HG03045 (cell line): ENCODE measurements around the gene ALPG.
"Not testable (repeated sequence)": the region's sequence is repeated elsewhere in the genome, so short reads cannot be mapped to it uniquely, and the experiment has no call there.

Experiments used
- ATAC-seq: cut with Tn5 transposase; IDR thresholded peaks from one replicate; pipeline ENCODE4 v1.9.1; 2021; ENCODE audit warnings: mild to moderate bottlenecking, moderate library complexity; ENCODE audit not compliant: unreplicated experiment

The ALPG gene

GRCh38 chr2:232376713-232377112, 29.9 kb upstream of the ALPG start:
- ATAC-seq, result no peak

DNA sequence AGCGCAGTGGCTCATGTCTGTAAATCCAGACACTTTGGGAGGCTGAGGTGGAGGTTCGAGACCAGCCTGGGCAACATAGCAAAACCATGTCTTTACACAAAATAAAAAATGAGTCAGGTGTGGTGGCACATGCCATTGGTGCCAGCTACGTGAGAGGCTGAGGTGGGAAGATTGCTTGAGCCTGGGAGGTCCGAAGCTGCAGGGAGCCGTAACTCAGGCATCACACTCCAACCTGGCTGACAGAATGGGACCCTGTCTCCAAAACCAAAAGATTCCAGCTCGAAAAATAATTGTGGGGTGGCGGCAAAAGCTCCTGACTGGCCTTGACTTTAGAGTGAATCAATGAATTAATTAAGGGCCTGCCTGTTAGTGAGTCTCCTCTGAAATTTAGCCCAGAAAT, 29.3 kb upstream of the ALPG start:
- no peak for ATAC-seq

DNA sequence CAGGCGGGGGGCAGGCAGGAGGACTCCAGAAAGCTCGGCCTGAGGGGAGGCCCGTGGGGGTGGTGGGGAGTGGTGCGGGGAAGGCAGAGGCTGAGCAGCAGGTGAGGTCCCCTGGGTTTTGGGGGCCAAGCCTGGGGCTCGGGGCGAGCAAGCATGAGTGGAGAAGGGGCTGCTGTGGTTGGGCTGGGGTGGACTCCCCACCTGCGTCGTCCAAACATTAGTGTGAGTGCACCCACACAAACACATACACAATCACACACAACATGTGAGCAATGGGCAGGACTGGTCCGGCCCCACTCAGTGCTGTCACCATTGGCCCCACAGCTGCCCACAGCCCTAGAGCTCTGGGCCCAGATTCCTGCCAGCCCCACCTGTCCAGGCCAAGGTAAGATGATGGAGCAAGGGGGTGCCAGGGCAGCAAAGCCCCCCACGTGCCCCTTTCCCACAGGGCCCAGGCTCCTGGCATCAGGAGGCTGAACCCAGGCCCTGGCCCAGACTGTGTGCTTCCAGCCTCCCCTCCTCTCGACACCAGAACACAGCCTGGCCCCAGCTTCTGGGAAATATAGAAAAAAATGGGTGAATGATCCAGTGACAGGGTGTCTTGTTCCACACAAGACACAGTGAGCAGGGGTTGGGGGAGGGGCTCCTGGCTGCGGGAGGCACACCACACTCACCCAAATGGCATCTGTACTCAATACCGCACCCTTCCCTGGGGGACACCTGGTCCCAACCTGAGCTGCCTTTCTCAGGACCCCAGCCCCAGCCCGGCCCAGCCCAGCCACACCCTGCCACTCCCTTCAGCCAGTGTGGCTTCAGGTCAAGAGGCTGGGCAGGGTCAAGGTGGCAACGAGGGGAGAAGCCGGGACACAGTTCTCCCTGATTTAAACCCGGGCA, 28.6 kb upstream of the ALPG start:
- no peak for ATAC-seq

GRCh38 chr2:232378735-232379151, 27.9 kb upstream of the ALPG start, which contains the start of gene ALPP:
TSS of gene ALPP (plus strand) at chr2:232378751. CDS start at chr2:232378803, 52 bp downstream.
- not testable (repeated sequence) for ATAC-seq

- ATAC-seq, result not testable (repeated sequence)
Measured at GRCh38 chr2:232379610-232380590, 26.7 kb upstream of the ALPG start.

DNA sequence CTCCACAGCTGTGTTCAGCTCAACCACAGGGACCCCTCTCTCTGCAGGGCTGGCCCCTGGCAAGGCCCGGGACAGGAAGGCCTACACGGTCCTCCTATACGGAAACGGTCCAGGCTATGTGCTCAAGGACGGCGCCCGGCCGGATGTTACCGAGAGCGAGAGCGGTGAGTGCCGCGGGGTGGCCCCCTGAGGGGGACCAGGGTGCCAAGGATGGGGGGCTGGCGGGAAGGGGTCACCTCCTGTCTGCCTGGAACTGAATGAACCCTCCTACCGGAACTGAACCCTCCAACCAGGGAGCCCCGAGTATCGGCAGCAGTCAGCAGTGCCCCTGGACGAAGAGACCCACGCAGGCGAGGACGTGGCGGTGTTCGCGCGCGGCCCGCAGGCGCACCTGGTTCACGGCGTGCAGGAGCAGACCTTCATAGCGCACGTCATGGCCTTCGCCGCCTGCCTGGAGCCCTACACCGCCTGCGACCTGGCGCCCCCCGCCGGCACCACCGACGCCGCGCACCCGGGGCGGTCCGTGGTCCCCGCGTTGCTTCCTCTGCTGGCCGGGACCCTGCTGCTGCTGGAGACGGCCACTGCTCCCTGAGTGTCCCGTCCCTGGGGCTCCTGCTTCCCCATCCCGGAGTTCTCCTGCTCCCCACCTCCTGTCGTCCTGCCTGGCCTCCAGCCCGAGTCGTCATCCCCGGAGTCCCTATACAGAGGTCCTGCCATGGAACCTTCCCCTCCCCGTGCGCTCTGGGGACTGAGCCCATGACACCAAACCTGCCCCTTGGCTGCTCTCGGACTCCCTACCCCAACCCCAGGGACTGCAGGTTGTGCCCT, 25.2 kb upstream of the ALPG start:
- ATAC-seq, result not testable (repeated sequence)

DNA sequence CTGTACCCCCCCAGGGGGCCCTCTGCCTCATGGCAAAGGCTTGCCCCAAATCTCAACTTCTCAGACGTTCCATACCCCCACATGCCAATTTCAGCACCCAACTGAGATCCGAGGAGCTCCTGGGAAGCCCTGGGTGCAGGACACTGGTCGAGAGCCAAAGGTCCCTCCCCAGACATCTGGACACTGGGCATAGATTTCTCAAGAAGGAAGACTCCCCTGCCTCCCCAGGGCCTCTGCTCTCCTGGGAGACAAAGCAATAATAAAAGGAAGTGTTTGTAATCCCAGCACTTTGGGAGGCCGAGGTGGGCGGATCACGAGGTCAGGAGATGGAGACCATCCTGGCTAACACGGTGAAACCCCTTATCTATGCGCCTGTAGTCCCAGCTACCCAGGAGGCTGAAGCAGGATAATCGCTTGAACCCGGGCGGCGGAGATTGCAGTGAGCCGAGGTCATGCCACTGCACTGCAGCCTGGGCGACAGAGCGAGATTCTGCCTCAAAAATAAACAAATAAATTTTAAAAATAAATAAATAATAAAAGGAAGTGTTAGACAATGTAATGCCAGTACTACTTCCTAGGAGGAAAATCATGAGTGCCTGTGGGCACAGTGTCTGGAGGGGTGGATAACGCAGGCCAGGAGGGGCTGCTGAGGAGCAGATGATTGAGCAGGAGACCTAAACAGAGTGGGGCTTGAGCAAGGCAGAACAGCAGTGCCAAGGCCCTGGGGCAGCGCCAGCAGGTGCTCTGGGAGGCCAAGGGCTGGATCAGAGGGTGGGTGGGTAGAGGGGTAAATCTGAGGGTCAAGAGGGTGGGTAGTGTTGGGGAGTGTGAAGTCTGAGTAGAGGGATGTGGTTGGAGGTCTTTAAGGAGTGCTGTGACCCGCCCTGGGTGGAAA, 24.1 kb upstream of the ALPG start:
- no peak for ATAC-seq

DNA sequence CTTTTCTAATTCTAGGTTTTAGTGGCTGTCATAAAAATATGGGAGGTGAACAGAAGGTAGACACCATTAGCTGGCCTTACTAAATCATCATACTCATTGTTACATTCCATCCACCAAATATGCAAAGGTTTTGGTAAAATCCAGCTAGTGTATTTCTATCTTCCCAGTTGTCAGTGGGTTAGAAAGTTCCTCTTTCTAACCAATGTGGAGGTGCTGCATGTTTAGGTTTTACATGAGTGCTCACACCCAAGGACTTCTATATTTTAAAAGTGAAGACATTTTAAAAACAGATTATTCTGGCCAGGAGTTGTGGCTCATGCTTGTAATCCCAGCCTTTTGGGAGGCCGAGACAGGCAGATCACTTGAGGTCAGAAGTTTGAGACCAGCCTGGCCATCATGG, 22.2 kb upstream of the ALPG start:
- no peak for ATAC-seq

GRCh38 chr2:232385058-232385457, 21.6 kb upstream of the ALPG start:
- not testable (repeated sequence) for ATAC-seq

- ATAC-seq, result no peak
Measured at GRCh38 chr2:232385660-232386489, 20.8 kb upstream of the ALPG start.

- ATAC-seq, result no peak
Measured at GRCh38 chr2:232386490-232386739, 20.2 kb upstream of the ALPG start.

GRCh38 chr2:232386740-232387450, 19.7 kb upstream of the ALPG start:
- no peak for ATAC-seq

GRCh38 chr2:232387451-232388171, 19.0 kb upstream of the ALPG start:
- no peak for ATAC-seq

- ATAC-seq, result no peak
Measured at GRCh38 chr2:232388324-232388891, 18.2 kb upstream of the ALPG start.

- no peak for ATAC-seq
Measured at GRCh38 chr2:232389327-232389726, 17.3 kb upstream of the ALPG start.

- no peak for ATAC-seq
Measured at GRCh38 chr2:232390661-232391060, 16.0 kb upstream of the ALPG start.

GRCh38 chr2:232393556-232393955, 13.1 kb upstream of the ALPG start:
- no peak for ATAC-seq
